MCF 10A (cell line): ENCODE data around the gene LRMDA. TPM values are rescaled to one million over a fixed set of nuclear protein-coding genes. Genes with fewer than 3 reads are reported as not detected.

Experiments
- BruUV-seq: library from RNA; stranded (reverse); fragments of 400-500 nt; replicated peaks from 2 replicates; lab custom pipeline; 2021; lab: Mats Ljungman, UMichigan
- CTCF ChIA-PET: fragments of 300-600 bp; sonication (Branson Sonifier 250); formaldehyde crosslinking; extraction: SDS; loops from one replicate; lab custom pipeline; 2021; ENCODE audit warnings: antibody characterized with exemption, inconsistent platforms; lab: Yijun Ruan, JAX
- POLR2A ChIA-PET: fragments of 300-600, 350-650 bp; sonication (Branson Sonifier 250); formaldehyde crosslinking; extraction: SDS; loops from one replicate; lab custom pipeline; 2020; ENCODE audit warnings: antibody characterized with exemption, inconsistent platforms; lab: Yijun Ruan, JAX
- DNase-seq: peaks from one replicate; pipeline ENCODE4 v3.0.0-alpha.2; 2018; ENCODE audit not compliant: unreplicated experiment
- H3K27ac Mint-ChIP-seq: one replicate; pipeline ENCODE4 v1.8.0; 2022; ENCODE audit warnings: mild to moderate bottlenecking, low read depth, mixed read lengths; ENCODE audit not compliant: unreplicated experiment
- H3K27me3 Mint-ChIP-seq: one replicate; pipeline ENCODE4 v1.8.0; 2022; ENCODE audit warnings: mixed read lengths; ENCODE audit not compliant: insufficient read depth, unreplicated experiment
- H3K36me3 Mint-ChIP-seq: one replicate; pipeline ENCODE4 v1.8.0; 2022; ENCODE audit warnings: mild to moderate bottlenecking, moderate library complexity, mixed read lengths; ENCODE audit not compliant: insufficient read depth, unreplicated experiment
- H3K4me1 Mint-ChIP-seq: one replicate; pipeline ENCODE4 v1.8.0; 2022; ENCODE audit warnings: mixed read lengths; ENCODE audit not compliant: insufficient read depth, unreplicated experiment
- H3K4me3 Mint-ChIP-seq: one replicate; pipeline ENCODE4 v1.8.0; 2022; ENCODE audit warnings: mild to moderate bottlenecking, moderate library complexity, mixed read lengths; ENCODE audit not compliant: unreplicated experiment
- H3K9me3 Mint-ChIP-seq: one replicate; pipeline ENCODE4 v1.8.0; 2022; ENCODE audit warnings: mixed read lengths; ENCODE audit not compliant: unreplicated experiment
- CTCF ChIP-seq: fragments of 200-600 bp; IDR thresholded peaks from one replicate; pipeline ENCODE4 v1.8.0; 2022; ENCODE audit warnings: antibody characterized with exemption, mild to moderate bottlenecking; ENCODE audit not compliant: unreplicated experiment
- intact Hi-C: fragments of 100-400 bp; cut with micrococcal nuclease; formaldehyde crosslinking; loops from 2 replicates; pipeline ENCODE4 v1.14.1; 2022
- total RNA-seq: library from RNA; stranded (reverse); gene quantifications from 2 replicates; pipeline ENCODE4 v1.2.3, GENCODE V29; 2022

Gene LRMDA
- total RNA-seq, 1 experiment from 2014 or later, result not detected

GRCh38 chr10:75976681-75977080 is 545.3 kb downstream of the LRMDA start:
- intact Hi-C loops, result no loop called here
- Mint-ChIP-seq H3K27me3 (no peaks in the 10 kb centered on the region), H3K4me1 (no peaks in the 10 kb centered on the region), H3K27ac (no peak overlapping the region), H3K9me3 (no peaks in the 10 kb centered on the region), H3K36me3 (no peaks in the 10 kb centered on the region), H3K4me3 (no peak overlapping the region)
- BruUV-seq, result no TSS peak
- no peak for DNase-seq
- ChIA-PET POLR2A (interaction anchor here (1.1 kb wide), 1 partner anchor 17 kb away, joined by 4 read pairs; no protein-coding TSS in a partner anchor), CTCF (interaction anchor here (0.6 kb wide), 2 partner anchors 33 to 1025 kb away, joined by 3 read pairs; no protein-coding TSS in a partner anchor)
- no peak for TF ChIP-seq CTCF

GRCh38 chr10:75977139-75977538 is 545.7 kb downstream of the LRMDA start:
- no peak for TF ChIP-seq CTCF
- CTCF ChIA-PET, result interaction anchor here (1.8 kb wide), 1 partner anchor 59 kb away, joined by 5 read pairs; no protein-coding TSS in a partner anchor

DNA sequence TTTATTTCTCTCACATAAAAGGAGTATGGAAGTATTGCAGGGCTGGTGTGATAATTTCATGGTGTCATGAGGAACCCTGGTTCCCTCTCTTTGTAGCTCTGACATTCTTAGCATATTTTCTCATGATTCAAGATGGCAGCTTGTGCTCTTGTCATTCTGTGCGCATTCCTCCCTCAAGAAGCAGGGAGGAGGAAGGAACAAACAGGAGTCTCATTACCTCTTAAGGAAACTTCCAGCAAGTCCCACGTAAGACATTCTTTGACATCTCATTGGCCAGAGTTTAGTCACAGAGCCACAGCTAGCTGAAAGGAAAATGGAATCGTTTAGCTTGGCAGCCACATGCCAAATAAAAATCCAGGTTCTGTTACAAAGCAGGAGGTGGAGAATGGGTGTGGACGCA is 546.8 kb downstream of the LRMDA start:
- no peak for TF ChIP-seq CTCF
- POLR2A ChIA-PET, result no interaction called here
- Mint-ChIP-seq H3K4me1 (no peaks in the 10 kb centered on the region), H3K27me3 (no peaks in the 10 kb centered on the region), H3K9me3 (no peaks in the 10 kb centered on the region), H3K27ac (no peak overlapping the region), H3K4me3 (no peak overlapping the region), H3K36me3 (no peaks in the 10 kb centered on the region)
- no peak for DNase-seq
- CTCF ChIA-PET, result interaction anchor here (0.5 to 1.8 kb wide), 2 partner anchors 58 to 586 kb away, joined by 4 to 5 read pairs; no protein-coding TSS in a partner anchor
- BruUV-seq, result no TSS peak
- intact Hi-C loops, result no loop called here

More at GRCh38 chr10:75977139-75977538, 545.7 kb downstream of the LRMDA start:
- no peak overlapping the region for H3K4me3 Mint-ChIP-seq
- BruUV-seq, result no TSS peak
- POLR2A ChIA-PET, result interaction anchor here (1.1 kb wide), 1 partner anchor 17 kb away, joined by 4 read pairs; no protein-coding TSS in a partner anchor
- no peaks in the 10 kb centered on the region for H3K36me3 Mint-ChIP-seq
- no peaks in the 10 kb centered on the region for H3K27me3 Mint-ChIP-seq
- no peaks in the 10 kb centered on the region for H3K9me3 Mint-ChIP-seq
- DNase-seq, result no peak
- H3K27ac Mint-ChIP-seq, result no peak overlapping the region
- intact Hi-C loops, result no loop called here
- no peaks in the 10 kb centered on the region for H3K4me1 Mint-ChIP-seq

- no peak for TF ChIP-seq CTCF
Observed at GRCh38 chr10:75980419-75981002, 549.1 kb downstream of the LRMDA start.

More at GRCh38 chr10:75980419-75981002, 549.1 kb downstream of the LRMDA start:
- Mint-ChIP-seq H3K9me3 (no peaks in the 10 kb centered on the region), H3K36me3 (no peaks in the 10 kb centered on the region), H3K4me3 (no peak overlapping the region), H3K27me3 (no peaks in the 10 kb centered on the region), H3K4me1 (no peaks in the 10 kb centered on the region), H3K27ac (no peak overlapping the region)
- CTCF ChIA-PET, result interaction anchor here (0.7 kb wide), 1 partner anchor 1511 kb away, joined by 3 read pairs; no protein-coding TSS in a partner anchor
- POLR2A ChIA-PET, result no interaction called here
- intact Hi-C loops, result no loop called here
- no peak for DNase-seq
- no TSS peak for BruUV-seq
